Activated T-helper 2 cell treated with anti-CD3 and anti-CD28 coated beads, Interferon-gamma antibody, Interleukin-2, Interleukin-4, amounts not matched to agents 10 μg/mL and 5 μg/mL and 100 μg/mL, durations not matched to agents 14 hours and 24 hours and 36 hours (primary cell): Measurements from ENCODE around the gene OXTR. TPM values are rescaled to one million over a fixed set of nuclear protein-coding genes. Genes with fewer than 3 reads are reported as not detected.
"Not testable (repeated sequence)": the region's sequence is repeated elsewhere in the genome, so short reads cannot be mapped to it uniquely, and the experiment has no call there.

Experiments used
- DNase-seq: peaks from one replicate; pipeline ENCODE4 v3.0.0; 2021; ENCODE audit warnings: low spot score
- H3K27ac Mint-ChIP-seq: one replicate; pipeline ENCODE4 v1.8.0; 2021; ENCODE audit warnings: mixed read lengths
- H3K27me3 Mint-ChIP-seq: one replicate; pipeline ENCODE4 v1.8.0; 2021; ENCODE audit warnings: low read depth, mixed read lengths
- H3K36me3 Mint-ChIP-seq: one replicate; pipeline ENCODE4 v1.8.0; 2021; ENCODE audit warnings: low read depth, mixed read lengths
- H3K4me1 Mint-ChIP-seq: one replicate; pipeline ENCODE4 v1.8.0; 2021; ENCODE audit warnings: low read depth, mixed read lengths
- H3K4me3 Mint-ChIP-seq: one replicate; pipeline ENCODE4 v1.8.0; 2021; ENCODE audit warnings: low read depth, mild to moderate bottlenecking, moderate library complexity, mixed read lengths
- H3K9me3 Mint-ChIP-seq: one replicate; pipeline ENCODE4 v1.8.0; 2021; ENCODE audit warnings: mixed read lengths
- intact Hi-C: fragments of 100-400 bp; cut with micrococcal nuclease; formaldehyde crosslinking; loops from one replicate; pipeline ENCODE4 v1.15.1; 2023
- total RNA-seq: library from RNA; stranded (reverse); gene quantifications from 2 replicates; pipeline ENCODE4 v1.2.3, GENCODE V29; 2022

Gene OXTR
- total RNA-seq, 1 donor from 2014 or later, result 1.5 TPM

DNA sequence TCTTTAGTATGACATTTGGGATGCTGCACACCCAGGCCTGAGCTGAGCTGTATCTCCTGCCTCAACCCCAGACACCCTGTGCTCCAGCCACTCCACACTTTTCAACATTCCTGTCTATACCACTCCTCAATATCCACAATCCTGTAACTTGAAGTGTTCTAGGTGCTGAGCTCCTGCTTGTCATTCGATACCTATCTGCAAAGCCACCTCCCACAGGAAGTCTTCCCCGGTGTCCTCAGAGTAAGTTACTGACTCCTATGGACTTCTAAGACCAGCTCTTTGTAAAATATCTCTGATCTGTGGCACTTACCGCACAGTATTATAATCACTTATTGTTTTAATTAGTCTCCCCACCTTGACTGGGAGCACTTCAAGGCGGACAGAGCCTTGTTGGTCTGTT is 37.0 kb downstream of the OXTR start:
- H3K9me3 Mint-ChIP-seq, result no peaks in the 10 kb centered on the region
- intact Hi-C loops, result no loop called here
- no peaks in the 10 kb centered on the region for H3K27me3 Mint-ChIP-seq
- no peak overlapping the region for H3K4me3 Mint-ChIP-seq
- no peaks in the 10 kb centered on the region for H3K36me3 Mint-ChIP-seq
- H3K27ac Mint-ChIP-seq, result no peak overlapping the region
- DNase-seq, result no peak
- no peaks in the 10 kb centered on the region for H3K4me1 Mint-ChIP-seq

DNA sequence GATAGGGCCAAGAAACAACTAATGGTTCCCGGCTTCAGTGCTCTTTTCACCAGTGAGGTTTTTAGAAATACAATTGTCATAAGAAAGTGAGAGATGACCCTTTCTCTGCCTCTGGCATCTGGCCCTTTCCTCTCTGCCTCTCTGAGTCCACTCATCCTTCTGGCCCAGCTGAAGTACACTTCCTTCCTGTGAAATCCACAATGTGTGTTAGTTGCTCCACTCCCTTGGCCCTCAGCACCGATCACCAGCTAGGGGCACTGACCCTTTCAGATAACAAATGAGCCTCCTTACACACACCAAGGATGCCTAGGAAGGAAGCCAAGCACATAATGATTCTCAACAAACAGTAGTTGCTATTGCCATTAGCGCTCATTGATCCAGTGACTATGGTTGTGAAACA is 38.8 kb downstream of the OXTR start:
- Mint-ChIP-seq H3K9me3 (no peaks in the 10 kb centered on the region), H3K4me1 (no peaks in the 10 kb centered on the region), H3K36me3 (no peaks in the 10 kb centered on the region), H3K27ac (no peak overlapping the region), H3K4me3 (no peak overlapping the region), H3K27me3 (no peaks in the 10 kb centered on the region)
- no peak for DNase-seq
- intact Hi-C loops, result no loop called here

- Mint-ChIP-seq H3K4me3 (no peak overlapping the region), H3K27ac (no peak overlapping the region), H3K27me3 (no peaks in the 10 kb centered on the region), H3K9me3 (no peaks in the 10 kb centered on the region), H3K4me1 (no peaks in the 10 kb centered on the region), H3K36me3 (no peaks in the 10 kb centered on the region)
- no peak for DNase-seq
- intact Hi-C loops, result no loop called here
These were observed 39.9 kb downstream of the OXTR start for GRCh38 chr3:8729479-8729878.

GRCh38 chr3:8727605-8728512 is 41.6 kb downstream of the OXTR start:
- Mint-ChIP-seq H3K4me3 (no peak overlapping the region), H3K27me3 (no peaks in the 10 kb centered on the region), H3K36me3 (no peaks in the 10 kb centered on the region), H3K4me1 (no peaks in the 10 kb centered on the region), H3K9me3 (no peaks in the 10 kb centered on the region), H3K27ac (no peak overlapping the region)
- intact Hi-C loops, result no loop called here
- DNase-seq, result no peak

- intact Hi-C loops, result no loop called here
- Mint-ChIP-seq H3K27me3 (no peaks in the 10 kb centered on the region), H3K4me1 (no peaks in the 10 kb centered on the region), H3K9me3 (peaks cover 4% of the 10 kb centered on the region), H3K27ac (no peak overlapping the region), H3K36me3 (no peaks in the 10 kb centered on the region), H3K4me3 (no peak overlapping the region)
- DNase-seq, result no peak
These were observed 45.2 kb downstream of the OXTR start for GRCh38 chr3:8724108-8724752.

DNA sequence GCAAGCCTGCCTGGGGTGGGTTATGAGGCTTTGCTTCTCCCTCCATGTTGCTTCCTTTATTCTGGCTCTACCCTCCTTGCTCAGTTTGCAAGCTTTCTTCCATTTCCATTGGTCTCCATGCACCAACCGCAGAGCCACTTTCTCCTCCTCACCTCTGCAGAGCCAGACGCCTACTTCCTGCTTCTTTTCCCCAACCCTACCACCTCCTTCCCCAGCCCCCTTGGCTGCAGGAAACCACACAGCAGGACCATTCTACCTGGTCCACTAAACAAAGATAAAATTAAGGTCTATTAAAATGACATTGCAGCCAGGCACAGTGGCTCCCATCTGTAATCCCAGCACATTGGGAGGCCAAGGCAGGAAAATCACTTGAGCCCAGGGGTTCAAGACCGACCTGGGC is 45.8 kb downstream of the OXTR start:
- Mint-ChIP-seq H3K36me3 (no peaks in the 10 kb centered on the region), H3K27ac (no peak overlapping the region), H3K27me3 (no peaks in the 10 kb centered on the region), H3K4me3 (no peak overlapping the region), H3K4me1 (no peaks in the 10 kb centered on the region), H3K9me3 (peaks cover 4% of the 10 kb centered on the region)
- no peak for DNase-seq
- intact Hi-C loops, result no loop called here

DNA sequence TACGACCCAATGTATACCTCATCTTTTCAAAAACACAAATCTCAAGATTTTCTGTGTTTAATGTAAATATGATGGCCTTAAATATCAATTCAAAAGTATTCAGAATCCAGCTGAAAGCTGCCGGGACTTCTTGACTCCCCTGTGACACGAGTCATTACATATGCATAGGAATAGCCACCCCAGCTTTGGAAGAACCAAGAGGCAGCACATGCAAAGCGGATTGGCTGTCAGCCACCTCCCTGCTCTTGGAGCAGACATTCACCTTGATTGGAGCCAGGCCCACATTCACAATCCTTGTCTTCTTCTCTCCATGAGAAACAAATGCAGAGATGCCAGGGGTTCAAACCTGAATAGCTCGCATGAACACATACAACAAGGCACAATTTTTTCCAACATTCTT is 46.6 kb downstream of the OXTR start:
- no peak overlapping the region for H3K27ac Mint-ChIP-seq
- no peaks in the 10 kb centered on the region for H3K36me3 Mint-ChIP-seq
- intact Hi-C loops, result no loop called here
- no peak for DNase-seq
- H3K4me1 Mint-ChIP-seq, result no peaks in the 10 kb centered on the region
- peaks cover 4% of the 10 kb centered on the region for H3K9me3 Mint-ChIP-seq
- H3K27me3 Mint-ChIP-seq, result no peaks in the 10 kb centered on the region
- no peak overlapping the region for H3K4me3 Mint-ChIP-seq

- H3K36me3 Mint-ChIP-seq, DNase-seq, H3K4me1 Mint-ChIP-seq, H3K27ac Mint-ChIP-seq, H3K4me3 Mint-ChIP-seq, intact Hi-C loops, H3K9me3 Mint-ChIP-seq, H3K27me3 Mint-ChIP-seq: not testable (repeated sequence)
These were observed 53.7 kb downstream of the OXTR start for GRCh38 chr3:8715757-8716156.

- no peak overlapping the region for H3K4me3 Mint-ChIP-seq
- no peaks in the 10 kb centered on the region for H3K9me3 Mint-ChIP-seq
- no peaks in the 10 kb centered on the region for H3K36me3 Mint-ChIP-seq
- H3K27ac Mint-ChIP-seq, result no peak overlapping the region
- no peaks in the 10 kb centered on the region for H3K27me3 Mint-ChIP-seq
- no peaks in the 10 kb centered on the region for H3K4me1 Mint-ChIP-seq
- no peak for DNase-seq
- intact Hi-C loops, result no loop called here
These were observed 55.3 kb downstream of the OXTR start for GRCh38 chr3:8713901-8714759.

DNA sequence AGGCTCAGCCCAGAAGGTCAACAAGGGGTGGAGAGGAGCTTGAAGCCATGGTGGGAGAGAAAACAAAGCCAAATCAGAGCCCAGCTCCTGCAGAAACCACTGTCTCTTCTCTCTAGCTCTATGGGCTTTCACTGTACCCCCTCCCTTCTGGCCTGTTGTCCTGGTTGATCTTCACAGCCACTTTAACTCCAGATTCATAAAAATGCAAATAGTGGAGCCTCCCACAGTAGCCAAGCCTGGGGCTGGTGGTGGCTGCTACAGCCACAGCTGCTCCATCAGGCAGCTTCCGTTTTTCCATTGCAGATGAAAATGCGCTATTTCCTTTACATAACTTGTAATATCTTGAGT is 56.5 kb downstream of the OXTR start:
- H3K4me3 Mint-ChIP-seq, result no peak overlapping the region
- intact Hi-C loops, result no loop called here
- no peaks in the 10 kb centered on the region for H3K4me1 Mint-ChIP-seq
- H3K27ac Mint-ChIP-seq, result no peak overlapping the region
- H3K27me3 Mint-ChIP-seq, result no peaks in the 10 kb centered on the region
- H3K9me3 Mint-ChIP-seq, result no peaks in the 10 kb centered on the region
- no peak for DNase-seq
- H3K36me3 Mint-ChIP-seq, result no peaks in the 10 kb centered on the region

DNA sequence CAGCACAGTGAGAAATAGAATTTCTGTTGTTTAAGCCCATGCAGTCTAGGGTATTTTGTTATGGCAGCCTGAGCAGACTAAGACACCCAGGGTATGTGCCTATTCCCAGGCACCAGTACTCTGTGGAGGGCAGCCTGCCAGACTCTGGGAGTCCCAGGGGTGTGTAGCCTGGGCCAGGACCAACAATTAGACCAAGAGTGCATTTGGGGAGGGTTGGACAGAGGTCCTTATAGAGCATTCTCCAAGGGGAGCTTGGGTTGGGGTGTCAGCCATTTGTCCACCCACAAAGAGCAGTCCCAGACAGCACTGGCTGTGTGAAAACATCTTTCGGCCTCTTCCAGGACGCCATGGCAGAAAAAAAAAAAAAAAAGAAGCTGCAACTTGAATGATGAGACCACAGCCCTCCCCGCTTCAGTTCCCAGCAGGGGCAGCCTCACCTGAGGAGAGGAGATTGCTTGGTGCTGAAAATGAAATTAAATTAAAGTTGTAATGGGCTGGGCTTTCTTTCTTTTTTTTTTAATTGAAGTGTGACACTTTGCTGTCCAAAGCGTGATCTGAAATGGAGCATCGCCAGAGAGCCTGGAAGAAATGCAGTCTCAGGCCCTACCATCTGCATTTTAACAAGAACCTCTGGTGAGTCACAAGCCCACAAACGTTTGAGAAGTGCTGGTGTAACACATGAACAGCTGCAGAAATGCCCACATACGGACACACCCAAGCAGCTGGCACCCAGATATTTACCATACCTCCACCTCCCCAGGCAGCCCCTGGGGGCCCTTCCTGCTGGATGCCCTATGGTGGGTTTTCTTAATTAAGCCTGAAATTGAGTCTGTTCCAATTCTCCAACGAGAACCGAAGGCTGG is 57.1 kb downstream of the OXTR start:
- Mint-ChIP-seq H3K9me3 (no peaks in the 10 kb centered on the region), H3K27me3 (no peaks in the 10 kb centered on the region), H3K36me3 (no peaks in the 10 kb centered on the region), H3K4me3 (no peak overlapping the region), H3K4me1 (no peaks in the 10 kb centered on the region), H3K27ac (no peak overlapping the region)
- no peak for DNase-seq
- intact Hi-C loops, result no loop called here

GRCh38 chr3:8709801-8710507 is 59.5 kb downstream of the OXTR start:
- Mint-ChIP-seq H3K27me3 (no peaks in the 10 kb centered on the region), H3K27ac (no peak overlapping the region), H3K4me3 (no peak overlapping the region), H3K9me3 (no peaks in the 10 kb centered on the region), H3K36me3 (no peaks in the 10 kb centered on the region), H3K4me1 (no peaks in the 10 kb centered on the region)
- DNase-seq, result no peak
- intact Hi-C loops, result no loop called here
